Keratinocyte (primary cell): ENCODE data around the gene RAI1. TPM values are rescaled to one million over a fixed set of nuclear protein-coding genes. Genes with fewer than 3 reads are reported as not detected.

Experiments used
- DNase-seq: peaks from one replicate; pipeline ENCODE4 v3.0.0-alpha.2; 2011; ENCODE audit warnings: low read depth, missing footprints, low spot score
- FAIRE-seq: peaks from 2 replicates; lab custom pipeline; 2011; peaks lifted over from hg19 to GRCh38; lab: Jason Lieb, UNC
- H2AFZ ChIP-seq: 2 replicates; pipeline ENCODE4 v1.6.0; 2012; ENCODE audit warnings: low read length, control low read depth, inconsistent platforms; ENCODE audit not compliant: control insufficient read depth
- H3K27ac ChIP-seq: 2 replicates; pipeline ENCODE4 v1.5.1; 2011; ENCODE audit warnings: low read length; ENCODE audit not compliant: control insufficient read depth, insufficient read depth
- H3K27me3 ChIP-seq: 3 replicates; pipeline ENCODE4 v1.6.0; 2011; ENCODE audit warnings: low read length; ENCODE audit not compliant: control insufficient read depth, insufficient read depth; ENCODE audit errors: extremely low read depth
- H3K36me3 ChIP-seq, 2 experiments: 2 replicates in 1 of 2; 3 replicates in 1 of 2; pipeline ENCODE4 v1.5.1; 2011; ENCODE audit warnings: low read length in 2 of 2, mild to moderate bottlenecking in 1 of 2; ENCODE audit not compliant: control insufficient read depth in 2 of 2, insufficient read depth in 2 of 2; ENCODE audit errors: extremely low read depth in 1 of 2
- H3K4me1 ChIP-seq: 3 replicates; pipeline ENCODE4 v1.5.1; 2011; ENCODE audit warnings: low read length; ENCODE audit not compliant: control insufficient read depth, insufficient read depth; ENCODE audit errors: extremely low read depth
- H3K4me2 ChIP-seq: 3 replicates; pipeline ENCODE4 v1.6.0; 2011; ENCODE audit warnings: low read depth, low read length; ENCODE audit not compliant: control insufficient read depth, insufficient read depth; ENCODE audit errors: extremely low read depth
- H3K4me3 ChIP-seq, 3 experiments: fragments of 200-600 bp in 1 of 3; sonication (generic) in 1 of 3; 2 replicates in 2 of 3; 3 replicates in 1 of 3; pipeline ENCODE4 v1.5.1; 2011 to 2016; ENCODE audit warnings: low read length in 3 of 3, mild to moderate bottlenecking in 3 of 3, control low read depth in 2 of 3, inconsistent platforms in 1 of 3, low read depth in 1 of 3, mixed read lengths in 1 of 3, mixed run types in 1 of 3, moderate library complexity in 1 of 3; ENCODE audit not compliant: control insufficient read depth in 2 of 3, insufficient read depth in 2 of 3; ENCODE audit errors: extremely low read depth in 1 of 3
- H3K79me2 ChIP-seq: 2 replicates; pipeline ENCODE4 v1.6.0; 2012; ENCODE audit warnings: low read length; ENCODE audit not compliant: control insufficient read depth, insufficient read depth
- H3K9ac ChIP-seq: 3 replicates; pipeline ENCODE4 v1.6.0; 2011; ENCODE audit warnings: low read length; ENCODE audit not compliant: control insufficient read depth, insufficient read depth; ENCODE audit errors: extremely low read depth
- H3K9me1 ChIP-seq: 3 replicates; pipeline ENCODE4 v1.6.0; 2011; ENCODE audit warnings: low read length; ENCODE audit not compliant: control insufficient read depth, insufficient read depth; ENCODE audit errors: extremely low read depth
- H3K9me3 ChIP-seq: 2 replicates; pipeline ENCODE4 v1.5.1; 2012; ENCODE audit warnings: low read depth, low read length; ENCODE audit not compliant: control insufficient read depth
- H4K20me1 ChIP-seq: 3 replicates; pipeline ENCODE4 v1.6.0; 2011; ENCODE audit warnings: low read length; ENCODE audit not compliant: control insufficient read depth, insufficient read depth; ENCODE audit errors: extremely low read depth
- EZH2 ChIP-seq: IDR thresholded peaks from one replicate; pipeline ENCODE4 v1.6.1; 2012; ENCODE audit warnings: inconsistent platforms, mild to moderate bottlenecking, low read length, moderate library complexity
- dilution Hi-C: fragments of 300-500 bp; cut with MboI; formaldehyde crosslinking; loops from one replicate; pipeline ENCODE4 v1.7.0; 2020; ENCODE audit warnings: low sequenced_read_pairs; ENCODE audit not compliant: extremely low pct_ligation_motif_present
- polyA plus RNA-seq, 5 experiments: library from polyadenylated mRNA; depleted of rRNA in 3 of 5; stranded (reverse) in 3 of 5; stranded (forward) in 1 of 5; unstranded in 1 of 5; fragments of >200 nt; gene quantifications; 1 replicate in 1 of 5; 2 replicates in 3 of 5; 3 replicates in 1 of 5; pipeline versions ENCODE4 v1.2.1 to v1.2.3, GENCODE V29; 2011 to 2012; ENCODE audit warnings: missing spikeins in 2 of 5, low read depth in 1 of 5, low replicate concordance in 1 of 5
- TF ChIP-seq, protein P1 (sequence below), 3 experiments: IDR thresholded peaks in 1 of 3; conservative IDR thresholded peaks in 1 of 3; optimal IDR thresholded peaks in 1 of 3; 2 replicates in 2 of 3; 3 replicates in 1 of 3; pipeline versions ENCODE3 to v1.5.1; 2011; ENCODE audit warnings: low read length in 3 of 3, mild to moderate bottlenecking in 3 of 3, moderate library complexity in 2 of 3, control low read depth in 1 of 3, inconsistent platforms in 1 of 3; ENCODE audit not compliant: insufficient read depth in 2 of 3; ENCODE audit errors: extremely low read depth in 1 of 3

RAI1 gene
- polyA plus RNA-seq, 1 donor (not counting 4 experiments of a cell fraction or from before 2014, with no cell fraction given) = 2.6 TPM

GRCh38 chr17:17741349-17742023, 60.2 kb downstream of the RAI1 start:
- FAIRE-seq = peak; percentile 23
- no peaks in the 10 kb centered on the region for H3K9me3 ChIP-seq
- peaks cover 0 to 4% of the 10 kb centered on the region in 2 experiments for H3K36me3 ChIP-seq
- TF ChIP-seq, protein P1, sequence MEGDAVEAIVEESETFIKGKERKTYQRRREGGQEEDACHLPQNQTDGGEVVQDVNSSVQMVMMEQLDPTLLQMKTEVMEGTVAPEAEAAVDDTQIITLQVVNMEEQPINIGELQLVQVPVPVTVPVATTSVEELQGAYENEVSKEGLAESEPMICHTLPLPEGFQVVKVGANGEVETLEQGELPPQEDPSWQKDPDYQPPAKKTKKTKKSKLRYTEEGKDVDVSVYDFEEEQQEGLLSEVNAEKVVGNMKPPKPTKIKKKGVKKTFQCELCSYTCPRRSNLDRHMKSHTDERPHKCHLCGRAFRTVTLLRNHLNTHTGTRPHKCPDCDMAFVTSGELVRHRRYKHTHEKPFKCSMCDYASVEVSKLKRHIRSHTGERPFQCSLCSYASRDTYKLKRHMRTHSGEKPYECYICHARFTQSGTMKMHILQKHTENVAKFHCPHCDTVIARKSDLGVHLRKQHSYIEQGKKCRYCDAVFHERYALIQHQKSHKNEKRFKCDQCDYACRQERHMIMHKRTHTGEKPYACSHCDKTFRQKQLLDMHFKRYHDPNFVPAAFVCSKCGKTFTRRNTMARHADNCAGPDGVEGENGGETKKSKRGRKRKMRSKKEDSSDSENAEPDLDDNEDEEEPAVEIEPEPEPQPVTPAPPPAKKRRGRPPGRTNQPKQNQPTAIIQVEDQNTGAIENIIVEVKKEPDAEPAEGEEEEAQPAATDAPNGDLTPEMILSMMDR (optimal IDR thresholded peaks at IDR 0.05 in 1 of 3, IDR thresholded peaks at IDR 0.05 in 1 of 3, conservative IDR thresholded peaks at IDR 0.05 in 1 of 3; ENCODE audit: extremely low read depth in 1 of 3, insufficient read depth in 2 of 3, low read length in 3 of 3) = peak in 1 of 3 experiments; percentile 15
- no peak for TF ChIP-seq EZH2
- no peak overlapping the region for H3K4me3 ChIP-seq
- peak overlapping the region; percentile 54 for H3K4me2 ChIP-seq
- peaks cover 6% of the 10 kb centered on the region for H3K9me1 ChIP-seq
- peak overlapping the region; percentile 50 for H3K9ac ChIP-seq
- peak overlapping the region; percentile 10 for H3K27ac ChIP-seq
- no peak overlapping the region for H2AFZ ChIP-seq
- peaks cover 81% of the 10 kb centered on the region for H3K79me2 ChIP-seq
- H3K4me1 ChIP-seq = peaks cover 46% of the 10 kb centered on the region
- DNase-seq = no peak
- dilution Hi-C loops = no loop called here
- no peaks in the 10 kb centered on the region for H3K27me3 ChIP-seq
- no peaks in the 10 kb centered on the region for H4K20me1 ChIP-seq

DNA sequence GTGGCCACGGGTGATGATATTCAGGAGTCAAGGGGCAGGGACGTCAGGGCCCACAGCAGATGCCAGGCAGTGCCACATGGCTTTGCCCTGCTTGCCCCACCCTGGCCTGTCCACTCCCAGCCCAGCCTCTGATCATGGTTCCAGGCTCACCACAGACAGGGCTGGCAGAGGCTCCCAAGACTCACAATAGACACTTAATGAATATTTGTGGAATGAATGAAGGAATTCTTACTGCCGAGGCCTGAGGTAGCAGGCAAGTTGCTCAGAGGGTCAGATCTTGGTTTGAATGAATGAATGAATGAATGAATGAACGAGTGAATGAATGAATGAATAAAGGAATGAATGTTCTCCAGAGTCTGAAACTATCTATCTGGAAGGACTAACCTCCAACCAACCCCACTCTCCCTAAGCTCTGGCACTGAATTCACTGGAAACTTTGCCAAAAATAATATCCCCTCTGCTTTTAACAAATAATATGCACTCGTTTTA, 60.9 kb downstream of the RAI1 start:
- dilution Hi-C loops = no loop called here
- Histone ChIP-seq H2AFZ (no peak overlapping the region), H3K4me3 (no peak overlapping the region), H3K27ac (no peak overlapping the region), H3K9ac (no peak overlapping the region), H4K20me1 (no peaks in the 10 kb centered on the region), H3K4me2 (no peak overlapping the region), H3K9me3 (no peaks in the 10 kb centered on the region), H3K9me1 (peaks cover 6% of the 10 kb centered on the region), H3K27me3 (no peaks in the 10 kb centered on the region), H3K79me2 (peaks cover 74% of the 10 kb centered on the region), H3K36me3 (peaks cover 0 to 4% of the 10 kb centered on the region in 2 experiments), H3K4me1 (peaks cover 48% of the 10 kb centered on the region)
- TF ChIP-seq, protein P1 (optimal IDR thresholded peaks at IDR 0.05 in 1 of 3, IDR thresholded peaks at IDR 0.05 in 1 of 3, conservative IDR thresholded peaks at IDR 0.05 in 1 of 3; ENCODE audit: extremely low read depth in 1 of 3, insufficient read depth in 2 of 3, low read length in 3 of 3) = no peak
- no peak for TF ChIP-seq EZH2
- FAIRE-seq (no peak), DNase-seq (no peak)
